GM21515 (cell line): ENCODE data around the gene FOXD2.

Source experiments
- ATAC-seq: cut with Tn5 transposase; IDR thresholded peaks from one replicate; pipeline ENCODE4 v1.9.1; 2021; ENCODE audit not compliant: unreplicated experiment

FOXD2 gene

GRCh38 chr1:47437447-47438164 is at the start of gene FOXD2:
Gene FOXD2, plus strand, starts transcription at chr1:47438044. Its CDS starts 92 bp downstream, at chr1:47438136.
- ATAC-seq = peak; percentile 85

- ATAC-seq = peak; percentile 64
These were observed 49.0 kb upstream of the FOXD2 start for GRCh38 chr1:47388891-47389238.

DNA sequence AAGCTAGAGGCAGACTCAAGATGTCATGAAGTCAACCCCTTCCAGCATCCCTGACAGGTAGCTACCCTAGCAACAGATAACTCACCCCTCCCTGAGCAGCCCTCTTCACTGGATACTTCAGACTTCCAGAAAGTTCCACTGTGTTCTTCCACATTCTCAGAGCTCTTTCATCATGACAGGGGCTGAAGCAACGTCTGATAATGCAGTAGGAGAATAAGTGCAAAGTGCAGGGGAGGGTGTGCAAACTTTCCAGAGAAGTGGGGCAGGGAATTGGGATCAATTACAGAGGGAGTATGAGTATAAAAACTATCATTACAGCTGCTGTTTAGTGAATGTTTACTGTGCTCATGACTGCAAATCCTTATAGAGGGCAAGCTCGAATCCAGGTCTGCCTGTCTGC is 48.1 kb upstream of the FOXD2 start:
- ATAC-seq = no peak

- no peak for ATAC-seq
These were observed 47.0 kb upstream of the FOXD2 start for GRCh38 chr1:47390843-47391242.

DNA sequence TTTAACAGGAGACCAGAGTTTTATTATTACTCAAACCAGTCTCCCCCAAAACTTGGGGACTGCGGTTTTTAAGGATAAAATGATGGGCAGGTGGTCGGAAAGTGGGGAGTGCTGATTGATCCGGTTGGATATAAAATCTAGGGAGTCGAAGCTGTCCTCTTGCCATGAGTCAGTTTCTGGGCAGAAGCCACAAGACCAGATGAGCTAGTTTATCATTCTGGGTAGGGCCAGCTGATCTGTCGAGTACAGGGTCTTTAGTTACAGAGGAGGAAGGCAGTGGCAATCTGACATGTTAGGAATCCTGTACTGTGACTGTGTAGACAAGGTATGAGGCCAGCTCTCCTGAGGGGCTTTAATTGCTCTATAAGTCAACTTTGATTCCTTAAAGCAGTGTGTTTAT is 44.7 kb upstream of the FOXD2 start:
- ATAC-seq = no peak

GRCh38 chr1:47395433-47395832 is 42.4 kb upstream of the FOXD2 start:
- ATAC-seq = no peak

DNA sequence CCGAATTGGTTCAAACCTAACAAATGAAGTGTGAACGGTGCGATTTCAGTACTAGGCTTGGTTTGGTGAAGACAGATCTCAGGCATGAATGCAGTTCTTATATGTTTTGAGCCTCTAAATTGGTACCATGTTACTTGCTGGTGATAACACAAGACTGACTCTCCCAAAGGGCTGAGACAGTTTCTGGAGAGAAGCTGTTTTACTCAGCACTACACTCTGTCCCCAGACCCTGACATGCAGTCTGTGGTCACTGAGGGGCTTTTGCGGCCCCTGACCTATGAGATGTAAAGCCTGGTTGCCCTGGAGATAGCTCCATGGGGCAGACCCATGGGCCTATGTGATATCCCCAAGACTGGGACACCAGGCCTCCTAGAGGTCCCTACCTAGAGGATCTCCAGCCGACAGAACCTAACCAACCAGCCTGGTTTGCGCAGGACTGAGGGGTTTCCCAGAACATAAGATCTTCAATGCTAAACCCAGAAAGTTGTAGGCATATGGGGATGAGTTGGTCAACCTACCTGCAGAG is 41.1 kb upstream of the FOXD2 start:
- ATAC-seq = no peak

- no peak for ATAC-seq
These were observed 38.6 kb upstream of the FOXD2 start for GRCh38 chr1:47399138-47399845.

DNA sequence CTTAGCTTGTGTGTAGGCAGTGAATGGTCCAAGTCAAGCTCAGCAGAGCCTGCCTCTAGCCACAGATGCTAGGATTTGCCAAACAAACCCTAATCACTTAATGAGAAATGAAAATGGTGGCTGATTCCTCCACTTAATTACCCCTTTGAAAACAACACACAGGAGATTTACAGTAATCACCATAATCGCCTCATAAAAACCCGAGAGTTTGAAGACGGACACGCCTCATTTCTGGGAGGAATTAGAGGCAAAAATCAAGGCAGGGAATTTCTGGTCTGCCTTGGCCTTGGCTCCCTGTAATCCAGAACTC is 38.0 kb upstream of the FOXD2 start:
- ATAC-seq = no peak

DNA sequence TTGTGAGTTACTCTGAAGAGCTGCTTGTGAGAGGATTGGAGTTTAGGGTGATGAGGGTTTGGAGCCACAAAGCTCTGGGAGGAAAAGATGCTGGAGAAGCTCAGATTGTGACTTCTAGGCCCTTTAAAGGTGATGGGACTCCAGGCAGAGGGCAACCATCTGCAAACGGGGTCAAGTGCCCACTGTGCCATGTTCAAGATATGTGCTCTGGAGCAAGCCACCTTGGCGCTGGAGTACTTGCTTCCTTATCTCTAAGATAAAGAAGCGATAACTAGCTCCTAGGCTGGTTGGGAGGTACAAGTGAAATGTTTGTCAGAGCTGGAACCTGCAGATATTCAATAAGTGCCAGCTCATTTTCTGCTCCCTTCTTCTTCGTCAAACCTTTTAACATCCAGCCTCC is 36.1 kb upstream of the FOXD2 start:
- no peak for ATAC-seq

GRCh38 chr1:47402591-47402990 is 35.3 kb upstream of the FOXD2 start:
- ATAC-seq = no peak

DNA sequence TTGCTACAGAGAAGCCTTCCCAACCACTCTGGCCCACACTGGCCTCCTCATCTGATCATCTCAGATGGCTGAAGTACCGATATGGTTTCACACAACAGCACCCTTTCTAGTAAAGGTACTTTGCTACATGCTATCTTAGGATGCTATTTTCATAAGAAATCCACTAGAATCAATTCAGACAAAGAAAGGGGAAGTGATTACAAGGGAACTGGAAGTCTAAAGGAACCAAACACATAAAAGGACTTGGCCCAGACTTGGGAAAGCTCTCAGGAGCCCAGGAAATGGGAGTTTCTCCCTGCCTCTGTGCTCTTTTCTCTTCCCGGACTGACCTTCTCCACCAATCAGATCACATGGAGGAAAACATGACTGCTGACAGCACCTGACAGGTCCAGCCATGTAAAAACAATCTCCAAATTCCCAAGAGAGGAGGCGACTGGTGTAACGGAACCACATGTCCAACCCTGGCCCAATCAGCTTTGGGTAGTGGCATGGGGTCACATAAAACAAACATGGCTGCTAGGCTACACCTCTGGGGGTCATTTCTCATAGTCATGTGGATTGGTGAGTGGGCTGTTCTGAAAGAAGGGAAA is 34.4 kb upstream of the FOXD2 start:
- ATAC-seq = no peak

GRCh38 chr1:47405697-47406096 is 32.1 kb upstream of the FOXD2 start:
- no peak for ATAC-seq

DNA sequence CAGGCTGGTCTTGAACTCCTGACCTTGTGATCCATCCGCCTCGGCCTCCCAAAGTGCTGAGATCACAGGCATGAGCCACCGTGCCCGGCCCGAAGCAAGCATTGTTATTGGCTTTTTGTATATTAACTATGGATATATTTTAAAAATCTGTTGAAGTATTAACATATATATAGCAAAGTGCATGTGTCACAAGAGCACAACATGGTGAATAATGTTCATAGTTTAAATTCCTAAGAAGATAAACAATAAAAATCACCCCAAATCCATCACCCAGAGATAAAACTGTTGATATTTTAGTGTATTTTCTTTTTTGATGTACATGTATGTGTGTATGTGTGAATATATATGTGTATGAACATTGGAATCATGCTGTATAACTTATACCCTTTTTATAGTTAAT is 30.9 kb upstream of the FOXD2 start:
- ATAC-seq = no peak

GRCh38 chr1:47407481-47407880 is 30.4 kb upstream of the FOXD2 start:
- no peak for ATAC-seq

DNA sequence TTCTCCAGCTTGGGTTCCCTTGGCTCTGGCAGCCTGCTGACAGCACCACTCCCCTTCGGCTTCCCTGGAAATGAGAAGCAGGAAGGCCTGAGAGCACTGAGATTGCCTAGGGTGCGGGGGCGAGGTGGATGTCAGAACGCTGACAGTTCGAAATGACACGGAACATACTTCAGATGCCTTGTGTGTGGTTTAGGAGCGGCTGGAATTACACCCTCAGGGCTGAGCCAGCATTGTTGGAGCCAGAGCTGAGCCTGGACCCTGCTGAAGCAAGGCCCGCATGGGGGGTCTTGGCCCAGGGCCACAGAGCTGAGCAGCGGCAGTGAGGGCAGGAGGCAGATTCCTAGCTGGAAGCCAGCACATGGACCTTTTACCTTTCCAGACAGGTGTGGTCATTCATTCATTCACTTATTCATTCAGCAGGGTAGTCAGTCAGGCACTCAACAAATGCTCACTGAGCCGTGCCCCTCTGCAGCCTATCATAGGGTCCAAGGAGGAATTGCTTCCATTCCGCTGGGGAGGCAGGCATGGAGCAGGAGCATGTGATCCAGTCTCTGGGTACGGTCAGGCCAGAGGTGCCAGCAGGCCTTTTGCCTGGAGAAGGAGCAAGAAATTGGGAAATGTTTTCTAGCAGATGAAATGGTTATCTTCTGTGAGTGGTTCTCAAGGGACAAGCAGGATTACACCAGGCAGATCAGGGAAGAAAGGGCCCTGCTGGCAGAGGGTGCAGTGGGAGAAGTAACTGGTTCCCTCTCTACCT is 28.4 kb upstream of the FOXD2 start:
- ATAC-seq = no peak

- ATAC-seq = no peak
These were observed 27.8 kb upstream of the FOXD2 start for GRCh38 chr1:47410068-47410455.

GRCh38 chr1:47411436-47411835 is 26.4 kb upstream of the FOXD2 start:
- no peak for ATAC-seq

- no peak for ATAC-seq
These were observed 25.4 kb upstream of the FOXD2 start for GRCh38 chr1:47412437-47412836.

DNA sequence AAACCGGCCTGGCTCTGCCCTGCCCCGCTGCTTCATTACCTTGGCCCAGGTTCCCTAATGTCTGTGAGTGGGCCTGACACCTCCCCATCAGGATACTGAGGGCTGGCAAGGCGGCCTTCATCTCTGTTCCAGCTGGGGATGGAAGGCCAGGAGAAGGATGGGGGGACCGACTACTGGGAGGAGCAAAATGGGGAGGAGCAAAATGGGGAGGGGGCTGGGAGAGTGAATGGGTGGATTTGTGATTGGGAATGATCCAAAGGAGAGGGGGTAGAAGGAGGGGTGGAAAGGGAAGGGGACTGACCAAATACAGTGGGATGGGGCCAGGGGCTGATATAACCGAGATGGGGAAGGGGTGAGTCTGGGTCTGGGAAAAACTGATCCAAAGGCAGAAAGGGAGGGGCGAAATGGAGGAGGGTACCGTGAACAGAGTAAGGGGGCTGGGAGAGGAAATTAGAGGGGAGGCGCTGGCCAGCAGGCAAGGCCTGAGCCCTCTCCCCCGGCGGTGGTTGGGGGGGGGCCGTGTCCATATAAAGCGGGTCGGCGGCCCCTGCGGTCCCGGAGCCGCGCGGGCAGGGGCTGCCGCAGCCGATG is 22.0 kb upstream of the FOXD2 start, which contains the start of gene FOXE3:
Gene FOXE3 (plus strand): TSS at position 558 of the 591 bp plus-strand sequence. CDS start 31 bp downstream, at position 589.
- no peak for ATAC-seq
